ENCODE data around the gene ACO2. TPM values are rescaled to one million over a fixed set of nuclear protein-coding genes. Genes with fewer than 3 reads are reported as not detected.

ACO2 gene
- total and polyA plus RNA-seq, 2 of the 8 experiments (the other 6 are each of a cell fraction or from before 2014, with no cell fraction given), result 52.8 to 75.4 TPM

DNA sequence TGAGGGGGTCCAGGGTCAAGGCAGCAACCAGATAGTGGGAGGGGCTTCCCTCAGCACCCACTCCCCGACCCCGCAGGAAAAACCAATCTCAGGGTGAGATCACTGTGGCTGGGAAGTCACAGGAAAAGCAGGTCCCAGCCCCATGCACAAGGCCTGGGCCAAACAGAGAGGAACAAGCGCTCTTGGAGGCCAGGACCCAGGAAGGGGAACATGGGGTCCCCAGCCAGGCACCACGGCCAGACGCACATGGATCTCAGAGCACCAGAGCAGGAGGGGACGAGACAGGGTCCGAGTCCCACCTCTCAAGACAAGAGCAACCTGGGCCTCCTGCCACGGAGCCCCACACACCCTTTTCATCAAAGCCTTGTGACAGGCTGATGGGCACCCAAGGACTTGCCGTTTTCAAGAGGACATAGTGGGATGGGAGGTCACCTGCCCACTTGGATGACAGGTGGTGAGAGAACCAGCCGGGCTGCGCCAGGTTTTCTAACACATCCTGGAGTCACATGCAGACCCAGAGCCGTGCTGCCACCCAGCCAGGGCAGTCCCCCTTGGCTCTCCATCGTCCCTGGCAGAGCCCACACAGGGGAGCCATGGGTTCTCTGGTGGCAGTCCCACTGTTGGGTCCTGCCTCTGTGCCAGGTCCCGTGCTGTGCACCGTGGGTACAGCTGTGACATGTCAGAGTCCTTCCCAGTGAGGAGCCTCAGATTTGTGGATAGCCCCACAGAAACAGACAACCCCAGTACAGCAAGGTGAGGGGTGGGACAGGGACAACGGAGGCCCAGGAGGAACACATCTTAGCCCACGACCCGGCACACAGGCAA is 62.2 kb downstream of the ACO2 start:
- Histone ChIP-seq H2AK5ac (ENCODE audit: low read depth, low read length) (no peak overlapping the region), H3K4me1 (replicated peaks in 1 of 4; ENCODE audit: control insufficient read depth in 3 of 4, insufficient read depth in 4 of 4, low read length in 3 of 4) (peaks cover 0 to 7% (median 3%) of the 10 kb centered on the region in 4 experiments; a peak in 3 of 7 replicates), H3K4ac (replicated peaks; ENCODE audit: insufficient read length, low read depth, low read length) (no peak overlapping the region), H4K20me1 (replicated peaks in 1 of 2; ENCODE audit: control insufficient read depth in 1 of 2, insufficient read depth in 2 of 2, low read length in 2 of 2) (peaks cover 11 to 36% of the 10 kb centered on the region in 2 experiments), H2BK15ac (ENCODE audit: low read length) (no peak overlapping the region), H3K9me3 (ENCODE audit: insufficient read depth in 2 of 2, low read depth in 1 of 2, low read length in 1 of 2) (no peaks in the 10 kb centered on the region), H2AFZ (ENCODE audit: low read length) (no peak overlapping the region), H4K91ac (replicated peaks; ENCODE audit: insufficient read length, low read length) (no peak overlapping the region), H3K27ac (ENCODE audit: low read depth, low read length) (no peak overlapping the region), H3K18ac (ENCODE audit: extremely low read depth, low read length) (no peak overlapping the region), H3K4me2 (ENCODE audit: insufficient read depth in 1 of 2, low read depth in 2 of 2, low read length in 2 of 2) (no peak overlapping the region), H2BK5ac (ENCODE audit: low read depth, low read length) (no peak overlapping the region), H3K4me3 (ENCODE audit: extremely low read depth in 1 of 4, insufficient read depth in 2 of 4, low read depth in 3 of 4, low read length in 4 of 4) (no peak overlapping the region), H3K79me1 (ENCODE audit: low read depth, low read length) (0 out of 2 replicates have a peak, but pooled peaks cover 2% of the 10 kb centered on the region), H3K23me2 (ENCODE audit: low read depth, low read length) (no peaks in the 10 kb centered on the region), H2BK12ac (ENCODE audit: low read depth, low read length) (no peak overlapping the region), H2BK20ac (ENCODE audit: low read length) (no peak overlapping the region), H3K14ac (ENCODE audit: insufficient read length) (no peak overlapping the region), H3K79me2 (ENCODE audit: control insufficient read depth in 1 of 2, insufficient read depth in 2 of 2, low read length in 2 of 2) (no peaks in the 10 kb centered on the region; a peak in 1 of 4 replicates), H3K9ac (replicated peaks in 1 of 4; ENCODE audit: extremely low read depth in 1 of 4, low read depth in 3 of 4, low read length in 3 of 4) (no peak overlapping the region), H4K5ac (ENCODE audit: insufficient read length, low read depth, low read length) (no peak overlapping the region), H3K23ac (ENCODE audit: insufficient read length) (no peak overlapping the region), H3K56ac (replicated peaks; ENCODE audit: insufficient read length, low read depth, low read length) (no peak overlapping the region), H4K8ac (ENCODE audit: extremely low read depth, insufficient read depth, low read length) (peak overlapping the region; percentile 45), H3K36me3 (ENCODE audit: control insufficient read depth in 2 of 4, insufficient read depth in 4 of 4, low read length in 3 of 4) (peaks cover 24 to 45% (median 35%) of the 10 kb centered on the region in 4 experiments), H2BK120ac (replicated peaks; ENCODE audit: low read depth, low read length) (no peak overlapping the region), H3K27me3 (replicated peaks in 1 of 4; ENCODE audit: control insufficient read depth in 3 of 4, extremely low read depth in 1 of 4, insufficient read depth in 3 of 4, low read length in 3 of 4) (no peaks in the 10 kb centered on the region)
- TF ChIP-seq KDM5A (IDR thresholded peaks at IDR 0.05; ENCODE audit: low read length) (no peak), CHD2 (IDR thresholded peaks at IDR 0.05; ENCODE audit: low read length) (no peak), RXRA (IDR thresholded peaks at IDR 0.05; ENCODE audit: insufficient read depth, low read depth, low read length) (no peak), JUN (IDR thresholded peaks at IDR 0.05; ENCODE audit: low read depth, low read length) (no peak), SAP30 (IDR thresholded peaks at IDR 0.05; ENCODE audit: insufficient read depth, insufficient replicate concordance, low read length) (no peak), ZNF274 (IDR thresholded peaks at IDR 0.05; ENCODE audit: borderline replicate concordance, extremely low read depth, low read length) (no peak), SP2 (IDR thresholded peaks at IDR 0.05; ENCODE audit: low read length) (no peak), SUZ12 (IDR thresholded peaks at IDR 0.05; ENCODE audit: low read length) (no peak), HDAC6 (IDR thresholded peaks at IDR 0.05; ENCODE audit: low read depth, low read length) (no peak)
- TF ChIP-seq, protein P1, sequence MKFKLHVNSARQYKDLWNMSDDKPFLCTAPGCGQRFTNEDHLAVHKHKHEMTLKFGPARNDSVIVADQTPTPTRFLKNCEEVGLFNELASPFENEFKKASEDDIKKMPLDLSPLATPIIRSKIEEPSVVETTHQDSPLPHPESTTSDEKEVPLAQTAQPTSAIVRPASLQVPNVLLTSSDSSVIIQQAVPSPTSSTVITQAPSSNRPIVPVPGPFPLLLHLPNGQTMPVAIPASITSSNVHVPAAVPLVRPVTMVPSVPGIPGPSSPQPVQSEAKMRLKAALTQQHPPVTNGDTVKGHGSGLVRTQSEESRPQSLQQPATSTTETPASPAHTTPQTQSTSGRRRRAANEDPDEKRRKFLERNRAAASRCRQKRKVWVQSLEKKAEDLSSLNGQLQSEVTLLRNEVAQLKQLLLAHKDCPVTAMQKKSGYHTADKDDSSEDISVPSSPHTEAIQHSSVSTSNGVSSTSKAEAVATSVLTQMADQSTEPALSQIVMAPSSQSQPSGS (IDR thresholded peaks at IDR 0.05; ENCODE audit: low read length), result no peak
- FAIRE-seq, result no peak
- WGBS, 2 experiments (ENCODE audit: extremely low coverage in 1 of 2, insufficient coverage in 1 of 2, insufficient read length in 1 of 2, insufficient replicate concordance in 2 of 2, low coverage in 1 of 2, low lambda C conversion rate in 2 of 2, missing lambda C conversion rate in 1 of 2), result 88% methylated on average over 18 of the region's 18 CpGs; no CpG with 5 or more reads in 1 of the 2 experiments
- DNase-seq (ENCODE audit: low read depth in 1 of 2, low spot score in 2 of 2), result no peak
- ChIA-PET CTCF (ENCODE audit: partially characterized antibody) (interaction anchor here (0.5 to 2.3 kb wide), 11 partner anchors 8 to 240 kb away, joined by 3 to 19 read pairs (median 5); no protein-coding TSS in a partner anchor), POLR2A (ENCODE audit: partially characterized antibody) (interaction anchor here (1.4 to 1.9 kb wide), 2 partner anchors 59 to 128 kb away, joined by 3 to 7 read pairs; partner anchors contain the start of gene PMM1)

Data from H1 (cell line).